Testis (tissue), 2 donors: Measurements from ENCODE around the gene EXOC4.

Experiments
- CTCF ChIP-seq, 3 experiments: fragments of 450-650 bp in 2 of 3; fragments of 200-600 bp in 1 of 3; sonication (generic) in 1 of 3; IDR thresholded peaks; one replicate each; pipeline ENCODE4 v1.5.1; 2016 to 2019; ENCODE audit warnings: antibody characterized with exemption in 3 of 3, mild to moderate bottlenecking in 2 of 3, moderate library complexity in 1 of 3
- POLR2A ChIP-seq: fragments of 450-650 bp; IDR thresholded peaks from one replicate; pipeline ENCODE4 v1.6.1; 2017; ENCODE audit warnings: antibody characterized with exemption, mild to moderate bottlenecking, moderate library complexity

GRCh38 chr7:133528796-133529195 lies 275.9 kb downstream of the EXOC4 start:
- no peak for TF ChIP-seq CTCF (IDR thresholded peaks at IDR 0.05)
- TF ChIP-seq POLR2A = no peak
